GM12892 (cell line): Measurements from ENCODE around the gene AZU1.

Experiments used
- POLR2A ChIP-seq: IDR thresholded peaks from 2 replicates; pipeline ENCODE4 v1.6.1; 2011; ENCODE audit warnings: low read depth, low read length, control low read depth
- POLR2AphosphoS5 ChIP-seq: IDR thresholded peaks from 2 replicates; pipeline ENCODE4 v1.6.1; 2011; ENCODE audit warnings: low read depth, low read length, control low read depth
- TAF1 ChIP-seq: IDR thresholded peaks from 2 replicates; pipeline ENCODE4 v1.6.1; 2011; ENCODE audit warnings: low read depth, mild to moderate bottlenecking, control low read depth, low read length, borderline replicate concordance

DNA sequence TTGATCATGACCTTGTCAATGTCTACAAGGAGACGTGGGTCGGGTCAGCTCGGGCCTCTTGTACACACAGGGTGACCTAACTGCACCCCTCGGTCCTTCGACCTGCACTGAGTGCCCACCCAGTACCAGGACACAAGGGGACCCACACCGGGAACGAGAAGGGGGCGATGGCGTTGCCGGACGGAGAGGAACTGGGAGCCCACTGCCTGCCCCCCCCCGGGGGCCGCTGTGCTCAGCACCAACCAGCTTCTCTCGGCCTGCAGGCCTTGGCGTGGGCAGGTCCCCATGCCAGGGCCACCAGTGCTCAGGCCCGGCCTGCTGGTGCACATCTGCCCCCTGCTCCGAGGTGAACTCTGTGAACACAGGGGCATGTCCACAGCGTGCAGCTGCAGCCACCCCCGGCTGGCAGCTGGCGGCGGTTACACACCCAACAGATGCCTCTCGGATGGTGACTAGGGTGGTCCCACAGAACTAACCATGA lies 46.0 kb downstream of the AZU1 start:
- no peak for TF ChIP-seq POLR2AphosphoS5
- TF ChIP-seq POLR2A: no peak
- TF ChIP-seq TAF1: no peak
